HepG2 (cell line): Measurements from ENCODE around the gene RUNX3. TPM values are rescaled to one million over a fixed set of nuclear protein-coding genes. Genes with fewer than 3 reads are reported as not detected.

Experiments
- ATAC-seq: fragments of 200-7000 bp; cut with Tn5 transposase; 3 replicates; pipeline ENCODE4 v1.9.1; 2020; ENCODE audit warnings: mild to moderate bottlenecking, moderate library complexity
- BruUV-seq: library from RNA; stranded (reverse); fragments of 400-500 nt; replicated peaks from 2 replicates; lab custom pipeline; 2021; lab: Mats Ljungman, UMichigan
- CTCF ChIA-PET: fragments of 300-600 bp; formaldehyde crosslinking; extraction: SDS; loops from one replicate; lab custom pipeline; 2021; ENCODE audit warnings: low total read pairs, inconsistent platforms, low intra/inter-chr PET ratio; lab: Yijun Ruan, JAX
- POLR2A ChIA-PET: fragments of 350-600 bp; sonication (Branson Sonifier 250); formaldehyde crosslinking; loops from one replicate; lab custom pipeline; 2020; ENCODE audit warnings: antibody characterized with exemption, inconsistent platforms; lab: Yijun Ruan, JAX
- DNase-seq: peaks from one replicate; pipeline ENCODE4 v3.0.0-alpha.2; 2015; ENCODE audit warnings: low spot score
- FAIRE-seq: peaks from 3 replicates; lab custom pipeline; 2011; peaks lifted over from hg19 to GRCh38; lab: Jason Lieb, UNC
- H2AFZ ChIP-seq: one replicate; pipeline ENCODE4 v1.6.1; 2011; ENCODE audit warnings: low read length, inconsistent platforms
- H3K27ac ChIP-seq: fragments of 300-600 bp; 3 replicates; pipeline ENCODE4 v1.8.0; 2011; ENCODE audit warnings: mixed run types, mild to moderate bottlenecking, mixed read lengths, low read length, inconsistent platforms; ENCODE audit not compliant: insufficient read depth; ENCODE audit errors: extremely low read length
- H3K27me3 ChIP-seq, 2 experiments: fragments of 200-600 bp in 1 of 2; 2 replicates in 1 of 2; 3 replicates in 1 of 2; pipeline versions ENCODE4 v1.6.0 to v1.8.0; 2011; ENCODE audit warnings: low read length in 2 of 2, mild to moderate bottlenecking in 2 of 2, moderate library complexity in 2 of 2, inconsistent platforms in 1 of 2; ENCODE audit not compliant: insufficient read depth in 2 of 2, control insufficient read depth in 1 of 2
- H3K36me3 ChIP-seq, 2 experiments: fragments of 200-600 bp in 1 of 2; replicated peaks in 1 of 2; 2 replicates in 1 of 2; 3 replicates in 1 of 2; pipeline versions ENCODE4 v1.5.1 to v1.8.0; 2011; ENCODE audit warnings: low read length in 2 of 2, inconsistent platforms in 1 of 2; ENCODE audit not compliant: insufficient read depth in 2 of 2, control insufficient read depth in 1 of 2
- H3K4me1 ChIP-seq: 2 replicates; pipeline ENCODE4 v1.5.1; 2012; ENCODE audit warnings: low read length, inconsistent platforms; ENCODE audit not compliant: insufficient read depth
- H3K4me2 ChIP-seq: 2 replicates; pipeline ENCODE4 v1.6.0; 2011; ENCODE audit warnings: low read depth, low read length, inconsistent platforms
- H3K4me3 ChIP-seq, 3 experiments: fragments of 200-600 bp in 1 of 3; sonication (generic), shearing (Covaris generic) in 1 of 3; replicated peaks in 1 of 3; 2 replicates each; pipeline ENCODE4 v1.5.1; 2011 to 2016; ENCODE audit warnings: low read length in 3 of 3, inconsistent platforms in 2 of 3, low read depth in 2 of 3, mild to moderate bottlenecking in 2 of 3, control low read depth in 1 of 3, mixed read lengths in 1 of 3; ENCODE audit not compliant: insufficient read depth in 1 of 3
- H3K79me2 ChIP-seq: one replicate; pipeline ENCODE4 v1.6.1; 2011; ENCODE audit warnings: low read length, inconsistent platforms; ENCODE audit not compliant: insufficient read depth
- H3K9ac ChIP-seq: 2 replicates; pipeline ENCODE4 v1.6.0; 2011; ENCODE audit warnings: mild to moderate bottlenecking, low read depth, low read length, inconsistent platforms; ENCODE audit not compliant: insufficient read depth
- H3K9me3 ChIP-seq: 2 replicates; pipeline ENCODE4 v1.5.1; 2012; ENCODE audit warnings: mild to moderate bottlenecking, low read length
- H4K20me1 ChIP-seq: 2 replicates; pipeline ENCODE4 v1.6.0; 2011; ENCODE audit warnings: inconsistent platforms, mild to moderate bottlenecking, low read length, moderate library complexity; ENCODE audit not compliant: insufficient read depth
- AGO2 ChIP-seq: fragments of 200-400 bp; formaldehyde crosslinking; optimal IDR thresholded peaks from 2 replicates; pipeline ENCODE3; 2017; ENCODE audit warnings: mild to moderate bottlenecking, low read depth, low read length, moderate library complexity
- CERS6 ChIP-seq: sonication (generic); formaldehyde crosslinking; IDR thresholded peaks from 2 replicates; pipeline ENCODE4 v1.5.0; 2020; ENCODE audit warnings: missing genetic modification reagents
- SRF ChIP-seq: IDR thresholded peaks from 2 replicates; pipeline ENCODE4 v1.6.1; 2011; ENCODE audit warnings: mild to moderate bottlenecking, low read depth, low read length, moderate library complexity
- ZBTB21 ChIP-seq: sonication (generic); formaldehyde crosslinking; IDR thresholded peaks from 2 replicates; pipeline ENCODE4 v1.4.0; 2020; ENCODE audit warnings: missing genetic modification reagents
- ZNF317 ChIP-seq: sonication (generic); formaldehyde crosslinking; IDR thresholded peaks from 2 replicates; pipeline ENCODE4 v1.5.0; 2020; ENCODE audit warnings: mild to moderate bottlenecking, missing genetic modification reagents
- ZNF788 ChIP-seq: sonication (generic); formaldehyde crosslinking; IDR thresholded peaks from 2 replicates; pipeline ENCODE4 v1.5.0; 2020; ENCODE audit warnings: mild to moderate bottlenecking, missing genetic modification reagents, borderline replicate concordance
- WGBS: methylation state at CpG from one replicate; pipeline ENCODE4 v1.1.6; 2017; ENCODE audit warnings: low lambda C conversion rate; 5-methylcytosine and 5-hydroxymethylcytosine counted together
- in situ Hi-C: cut with HindIII; loops from 2 replicates; pipeline ENCODE4 v1.10.0; 2017; ENCODE audit warnings: low pct_unique_long_range_greater_than_20kb; ENCODE audit not compliant: extremely low pct_ligation_motif_present
- intact Hi-C: fragments of 100-400 bp; cut with micrococcal nuclease; formaldehyde crosslinking; loops from one replicate; pipeline ENCODE4 v1.10.0; 2022; ENCODE audit not compliant: unreplicated experiment
- polyA plus RNA-seq, 8 experiments: library from polyadenylated mRNA; depleted of rRNA in 3 of 8; stranded (reverse) in 7 of 8; unstranded in 1 of 8; fragments of >200 nt; fragmentation: Illumina TruSeq in 4 of 8; extraction: Trizol in 4 of 8; gene quantifications; 2 replicates each; pipeline versions ENCODE4 v1.2.1 to v1.2.3, GENCODE V29; 2011 to 2016; ENCODE audit warnings: low read depth in 4 of 8, missing spikeins in 1 of 8, mixed read lengths in 1 of 8; ENCODE audit not compliant: insufficient read depth in 1 of 8
- total RNA-seq, 5 experiments: library from RNA; depleted of rRNA; stranded (reverse); fragments of >200 nt; fragmentation: Illumina TruSeq; extraction: Trizol; gene quantifications; 2 replicates each; pipeline ENCODE4 v1.2.3, GENCODE V29; 2016; ENCODE audit warnings: low read depth in 1 of 5
- TF ChIP-seq, protein P1 (sequence below): sonication (generic); formaldehyde crosslinking; IDR thresholded peaks from 2 replicates; pipeline ENCODE4 v1.4.0; 2020; ENCODE audit warnings: missing genetic modification reagents
- TF ChIP-seq, protein P2 (sequence below), 2 experiments: sonication (generic) in 1 of 2; formaldehyde crosslinking in 1 of 2; IDR thresholded peaks; 2 replicates each; pipeline versions ENCODE4 v1.6.1 to v1.9.0; 2014 to 2022; ENCODE audit warnings: antibody characterized with exemption in 1 of 2, borderline replicate concordance in 1 of 2, inconsistent platforms in 1 of 2, low read depth in 1 of 2, missing genetic modification reagents in 1 of 2

The RUNX3 gene
- total and polyA plus RNA-seq, 2 of the 13 experiments (the other 11 are each of a cell fraction or from before 2014, with no cell fraction given): 0.04 to 0.22 TPM

DNA sequence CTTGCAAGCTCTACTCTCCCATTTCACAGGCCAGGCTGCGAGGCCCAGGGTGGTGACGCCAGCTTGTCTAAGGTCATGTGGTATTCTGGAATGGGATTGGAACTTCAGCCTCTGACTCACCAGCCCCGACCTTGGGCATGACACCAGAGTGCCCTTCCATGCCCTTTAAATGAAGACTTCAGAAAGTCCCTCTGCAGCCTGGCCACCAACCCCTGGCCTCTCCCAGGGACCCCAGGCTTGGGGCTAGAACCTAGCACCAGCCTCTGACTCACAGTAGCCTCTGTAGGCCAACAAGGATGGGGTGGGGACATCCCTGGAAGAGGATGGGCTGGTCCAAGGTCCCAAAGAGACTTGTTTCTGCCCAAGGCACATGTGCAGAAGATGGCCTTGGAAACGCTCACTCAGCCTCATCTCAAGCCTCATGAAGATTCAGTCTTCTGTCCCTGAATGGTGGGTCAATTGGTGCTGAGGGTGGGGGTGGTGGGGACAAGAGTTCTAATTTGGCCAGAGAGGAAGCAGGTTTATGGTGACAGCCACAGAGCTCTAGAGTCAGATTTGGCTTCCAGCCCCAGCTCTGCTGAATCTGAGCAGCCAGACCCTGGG is 36.1 kb upstream of the RUNX3 start:
- H3K79me2 ChIP-seq: no peaks in the 10 kb centered on the region
- no peak overlapping the region for H3K4me2 ChIP-seq
- H3K4me1 ChIP-seq: no peaks in the 10 kb centered on the region
- FAIRE-seq (no peak), DNase-seq (no peak), ATAC-seq (no peak)
- no TSS peak for BruUV-seq
- intact Hi-C loops: no loop called here
- in situ Hi-C loops: no loop called here
- H3K4me3 ChIP-seq: no peak overlapping the region
- no peaks in the 10 kb centered on the region for H3K9me3 ChIP-seq
- H3K27me3 ChIP-seq: peaks cover 3 to 54% of the 10 kb centered on the region in 2 experiments; a peak in 3 of 5 replicates
- H2AFZ ChIP-seq: no peak overlapping the region
- WGBS: 31% methylated on average over 3 of the region's 4 CpGs
- no peaks in the 10 kb centered on the region for H3K36me3 ChIP-seq
- POLR2A ChIA-PET: no interaction called here
- CTCF ChIA-PET: no interaction called here
- H3K9ac ChIP-seq: no peak overlapping the region
- H4K20me1 ChIP-seq: no peaks in the 10 kb centered on the region
- no peak overlapping the region for H3K27ac ChIP-seq
- no peak for TF ChIP-seq ZNF317 (CRISPR knock-in tag)
- no peak for TF ChIP-seq AGO2
- TF ChIP-seq ZNF788 (CRISPR knock-in tag): no peak
- TF ChIP-seq, protein P1, sequence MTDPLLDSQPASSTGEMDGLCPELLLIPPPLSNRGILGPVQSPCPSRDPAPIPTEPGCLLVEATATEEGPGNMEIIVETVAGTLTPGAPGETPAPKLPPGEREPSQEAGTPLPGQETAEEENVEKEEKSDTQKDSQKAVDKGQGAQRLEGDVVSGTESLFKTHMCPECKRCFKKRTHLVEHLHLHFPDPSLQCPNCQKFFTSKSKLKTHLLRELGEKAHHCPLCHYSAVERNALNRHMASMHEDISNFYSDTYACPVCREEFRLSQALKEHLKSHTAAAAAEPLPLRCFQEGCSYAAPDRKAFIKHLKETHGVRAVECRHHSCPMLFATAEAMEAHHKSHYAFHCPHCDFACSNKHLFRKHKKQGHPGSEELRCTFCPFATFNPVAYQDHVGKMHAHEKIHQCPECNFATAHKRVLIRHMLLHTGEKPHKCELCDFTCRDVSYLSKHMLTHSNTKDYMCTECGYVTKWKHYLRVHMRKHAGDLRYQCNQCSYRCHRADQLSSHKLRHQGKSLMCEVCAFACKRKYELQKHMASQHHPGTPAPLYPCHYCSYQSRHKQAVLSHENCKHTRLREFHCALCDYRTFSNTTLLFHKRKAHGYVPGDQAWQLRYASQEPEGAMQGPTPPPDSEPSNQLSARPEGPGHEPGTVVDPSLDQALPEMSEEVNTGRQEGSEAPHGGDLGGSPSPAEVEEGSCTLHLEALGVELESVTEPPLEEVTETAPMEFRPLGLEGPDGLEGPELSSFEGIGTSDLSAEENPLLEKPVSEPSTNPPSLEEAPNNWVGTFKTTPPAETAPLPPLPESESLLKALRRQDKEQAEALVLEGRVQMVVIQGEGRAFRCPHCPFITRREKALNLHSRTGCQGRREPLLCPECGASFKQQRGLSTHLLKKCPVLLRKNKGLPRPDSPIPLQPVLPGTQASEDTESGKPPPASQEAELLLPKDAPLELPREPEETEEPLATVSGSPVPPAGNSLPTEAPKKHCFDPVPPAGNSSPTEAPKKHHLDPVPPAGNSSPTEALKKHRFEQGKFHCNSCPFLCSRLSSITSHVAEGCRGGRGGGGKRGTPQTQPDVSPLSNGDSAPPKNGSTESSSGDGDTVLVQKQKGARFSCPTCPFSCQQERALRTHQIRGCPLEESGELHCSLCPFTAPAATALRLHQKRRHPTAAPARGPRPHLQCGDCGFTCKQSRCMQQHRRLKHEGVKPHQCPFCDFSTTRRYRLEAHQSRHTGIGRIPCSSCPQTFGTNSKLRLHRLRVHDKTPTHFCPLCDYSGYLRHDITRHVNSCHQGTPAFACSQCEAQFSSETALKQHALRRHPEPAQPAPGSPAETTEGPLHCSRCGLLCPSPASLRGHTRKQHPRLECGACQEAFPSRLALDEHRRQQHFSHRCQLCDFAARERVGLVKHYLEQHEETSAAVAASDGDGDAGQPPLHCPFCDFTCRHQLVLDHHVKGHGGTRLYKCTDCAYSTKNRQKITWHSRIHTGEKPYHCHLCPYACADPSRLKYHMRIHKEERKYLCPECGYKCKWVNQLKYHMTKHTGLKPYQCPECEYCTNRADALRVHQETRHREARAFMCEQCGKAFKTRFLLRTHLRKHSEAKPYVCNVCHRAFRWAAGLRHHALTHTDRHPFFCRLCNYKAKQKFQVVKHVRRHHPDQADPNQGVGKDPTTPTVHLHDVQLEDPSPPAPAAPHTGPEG: no peak
- no peak for TF ChIP-seq CERS6 (CRISPR knock-in tag)
- TF ChIP-seq SRF: no peak
- TF ChIP-seq, protein P2, sequence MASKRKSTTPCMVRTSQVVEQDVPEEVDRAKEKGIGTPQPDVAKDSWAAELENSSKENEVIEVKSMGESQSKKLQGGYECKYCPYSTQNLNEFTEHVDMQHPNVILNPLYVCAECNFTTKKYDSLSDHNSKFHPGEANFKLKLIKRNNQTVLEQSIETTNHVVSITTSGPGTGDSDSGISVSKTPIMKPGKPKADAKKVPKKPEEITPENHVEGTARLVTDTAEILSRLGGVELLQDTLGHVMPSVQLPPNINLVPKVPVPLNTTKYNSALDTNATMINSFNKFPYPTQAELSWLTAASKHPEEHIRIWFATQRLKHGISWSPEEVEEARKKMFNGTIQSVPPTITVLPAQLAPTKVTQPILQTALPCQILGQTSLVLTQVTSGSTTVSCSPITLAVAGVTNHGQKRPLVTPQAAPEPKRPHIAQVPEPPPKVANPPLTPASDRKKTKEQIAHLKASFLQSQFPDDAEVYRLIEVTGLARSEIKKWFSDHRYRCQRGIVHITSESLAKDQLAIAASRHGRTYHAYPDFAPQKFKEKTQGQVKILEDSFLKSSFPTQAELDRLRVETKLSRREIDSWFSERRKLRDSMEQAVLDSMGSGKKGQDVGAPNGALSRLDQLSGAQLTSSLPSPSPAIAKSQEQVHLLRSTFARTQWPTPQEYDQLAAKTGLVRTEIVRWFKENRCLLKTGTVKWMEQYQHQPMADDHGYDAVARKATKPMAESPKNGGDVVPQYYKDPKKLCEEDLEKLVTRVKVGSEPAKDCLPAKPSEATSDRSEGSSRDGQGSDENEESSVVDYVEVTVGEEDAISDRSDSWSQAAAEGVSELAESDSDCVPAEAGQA (IDR thresholded peaks at IDR 0.05; ENCODE audit: low read depth): no peak
- TF ChIP-seq, protein P2 (CRISPR knock-in tag; IDR thresholded peaks at IDR 0.05; ENCODE audit: borderline replicate concordance): no peak
- TF ChIP-seq ZBTB21 (CRISPR knock-in tag): no peak
